Pancreas (tissue), 10 donors: ENCODE results near the gene GPC5. TPM values are rescaled to one million over a fixed set of nuclear protein-coding genes. Genes with fewer than 3 reads are reported as not detected.

Experiments
- ATAC-seq, 4 donors: fragments of 200-7000 bp; cut with Tn5 transposase; one replicate each; pipeline versions ENCODE4 v1.8.0 to v1.9.1; 2020; ENCODE audit warnings: mild to moderate bottlenecking in 4 of 4, moderate library complexity in 4 of 4
- DNase-seq, 6 donors: peaks; one replicate each; pipeline ENCODE4 v3.0.0-alpha.2; 2020
- FAIRE-seq: peaks from 2 replicates; lab custom pipeline; 2012; peaks lifted over from hg19 to GRCh38; lab: Jason Lieb, UNC
- H3K27ac ChIP-seq, 4 donors: fragments of 200-600 bp; sonication (generic); 1 replicate in 3 of 4; 2 replicates in 1 of 4; pipeline versions ENCODE4 v1.5.0 to v1.8.0; 2020
- H3K27me3 ChIP-seq, 4 donors: fragments of 200-600 bp; one replicate each; pipeline ENCODE4 v1.8.0; 2021
- H3K36me3 ChIP-seq, 3 donors: fragments of 200-600 bp; sonication (generic) in 1 of 3; one replicate each; pipeline versions ENCODE4 v1.5.0 to v1.8.0; 2020 to 2021
- H3K4me1 ChIP-seq, 3 donors: fragments of 200-600 bp; one replicate each; pipeline ENCODE4 v1.8.0; 2021
- H3K4me3 ChIP-seq, 4 donors: fragments of 200-600 bp; sonication (generic) in 2 of 4; one replicate each; pipeline versions ENCODE4 v1.5.0 to v1.8.0; 2020 to 2021
- H3K9me3 ChIP-seq, 4 donors: fragments of 200-600 bp; one replicate each; pipeline ENCODE4 v1.8.0; 2021
- CTCF ChIP-seq, 4 donors: fragments of 200-600 bp; sonication (generic) in 3 of 4; IDR thresholded peaks; one replicate each; pipeline versions ENCODE4 v1.5.0 to v1.8.0; 2021; ENCODE audit warnings: antibody characterized with exemption in 4 of 4
- WGBS, 2 donors: extraction: QIAGEN DNeasy Blood & Tissue Kit; methylation state at CpG; one replicate each; pipeline ENCODE4 v1.1.7; 2013; 5-methylcytosine and 5-hydroxymethylcytosine counted together
- intact Hi-C, 3 donors: fragments of 100-400 bp; cut with DNase I; formaldehyde crosslinking; loops; one replicate each; pipeline versions ENCODE4 v1.11.1 to v1.14.2; 2022
- polyA plus RNA-seq, 2 donors: library from polyadenylated mRNA; stranded (reverse); fragments of 200-250 nt; gene quantifications; one replicate each; pipeline ENCODE4 v1.2.3, GENCODE V29; 2013
- total RNA-seq, 6 donors: library from RNA; stranded (reverse); fragmentation: NEBNext Ultra II Directional in 4 of 6; extraction: Animal tissue kit (Norgen Biotek cat#: 25700) in 4 of 6; gene quantifications; one replicate each; pipeline versions ENCODE4 v1.2.1 to v1.2.4, GENCODE V29; 2021 to 2023
- donor health status: healthy with polysubstance abuse.
- donor health status: DM: no; HTN: no; CAD: no; lungs with moderate emphysema.
- donor health status: DM: no; HTN: no; CAD: no.
- donor health status: control.
- donor health status: control.
- donor health status: Bipolar disorder and iron deficiency.
- donor health status: DM: yes; HTN: yes; CAD: no.
- donor health status: DM: no; HTN: no; CAD: no.
- donor health status: DM: no; HTN: no; CAD: no.
- donor health status: DM: yes; HTN: yes; CAD: no.

The GPC5 gene
- total and polyA plus RNA-seq, 8 donors, result 0.12 to 0.35 (median 0.35) TPM; not detected in 5

- 23 to 25% methylated on average over 4 of the region's 4 CpGs for WGBS, 2 donors
- no peaks in the 10 kb centered on the region for H3K4me1 ChIP-seq
- no peaks in the 10 kb centered on the region for H3K27me3 ChIP-seq
- DNase-seq, result no peak
- no peak overlapping the region for H3K4me3 ChIP-seq
- no peak for FAIRE-seq
- H3K9me3 ChIP-seq, result no peaks in the 10 kb centered on the region
- H3K36me3 ChIP-seq, result no peaks in the 10 kb centered on the region
- no peak overlapping the region for H3K27ac ChIP-seq
- peak in 1 of 4 donors; percentile 41 for ATAC-seq
- intact Hi-C loops, result loop anchor here in 1 of 3 donors (10.0 kb wide), 1 partner anchor 348 kb away; no protein-coding TSS in a partner anchor
- TF ChIP-seq CTCF (IDR thresholded peaks at IDR 0.05), result peak; percentile 36 to 63 (median 52)
Measured at GRCh38 chr13:91722267-91722884, 324.0 kb downstream of the GPC5 start.

- no peak overlapping the region for H3K4me3 ChIP-seq
- no peaks in the 10 kb centered on the region for H3K4me1 ChIP-seq
- intact Hi-C loops, result loop anchor here in 1 of 3 donors (10.0 kb wide), 1 partner anchor 350 kb away; no protein-coding TSS in a partner anchor
- no peak for ATAC-seq
- DNase-seq, result no peak
- no peak for TF ChIP-seq CTCF (IDR thresholded peaks at IDR 0.05)
- H3K27me3 ChIP-seq, result no peaks in the 10 kb centered on the region
- no peak for FAIRE-seq
- H3K27ac ChIP-seq, result no peak overlapping the region
- no peaks in the 10 kb centered on the region for H3K36me3 ChIP-seq
- 66 to 83% methylated on average over 3 of the region's 3 CpGs for WGBS, 2 donors
- no peaks in the 10 kb centered on the region for H3K9me3 ChIP-seq
Measured at GRCh38 chr13:91724591-91724990, 326.2 kb downstream of the GPC5 start.

GRCh38 chr13:91725646-91726045, 327.2 kb downstream of the GPC5 start:
- no peak for TF ChIP-seq CTCF (IDR thresholded peaks at IDR 0.05)
- no peaks in the 10 kb centered on the region for H3K36me3 ChIP-seq
- intact Hi-C loops, result loop anchor here in 1 of 3 donors (10.0 kb wide), 1 partner anchor 351 kb away; no protein-coding TSS in a partner anchor
- H3K9me3 ChIP-seq, result no peaks in the 10 kb centered on the region
- no peak overlapping the region for H3K4me3 ChIP-seq
- 36 to 37% methylated on average over 4 of the region's 4 CpGs for WGBS, 2 donors
- no peak overlapping the region for H3K27ac ChIP-seq
- no peaks in the 10 kb centered on the region for H3K4me1 ChIP-seq
- FAIRE-seq (no peak), ATAC-seq (no peak), DNase-seq (no peak)
- no peaks in the 10 kb centered on the region for H3K27me3 ChIP-seq

- Histone ChIP-seq H3K4me1 (no peaks in the 10 kb centered on the region), H3K9me3 (no peaks in the 10 kb centered on the region), H3K27ac (no peak overlapping the region), H3K4me3 (no peak overlapping the region), H3K36me3 (no peaks in the 10 kb centered on the region), H3K27me3 (no peaks in the 10 kb centered on the region)
- no peak for FAIRE-seq
- no peak for DNase-seq
- no peak for ATAC-seq
- intact Hi-C loops, result loop anchor here in 1 of 3 donors (10.0 kb wide), 1 partner anchor 352 kb away; no protein-coding TSS in a partner anchor
- TF ChIP-seq CTCF (IDR thresholded peaks at IDR 0.05), result no peak
- 65 to 72% methylated on average over 6 of the region's 6 CpGs for WGBS, 2 donors
Measured at GRCh38 chr13:91726671-91727070, 328.2 kb downstream of the GPC5 start.

- no peak overlapping the region for H3K27ac ChIP-seq
- FAIRE-seq (no peak), ATAC-seq (no peak), DNase-seq (no peak)
- H3K4me1 ChIP-seq, result no peaks in the 10 kb centered on the region
- TF ChIP-seq CTCF (IDR thresholded peaks at IDR 0.05), result no peak
- H3K9me3 ChIP-seq, result no peaks in the 10 kb centered on the region
- no peaks in the 10 kb centered on the region for H3K36me3 ChIP-seq
- no peaks in the 10 kb centered on the region for H3K27me3 ChIP-seq
- no peak overlapping the region for H3K4me3 ChIP-seq
- intact Hi-C loops, result loop anchor here in 1 of 3 donors (10.0 kb wide), 1 partner anchor 355 kb away; no protein-coding TSS in a partner anchor
- 64 to 82% methylated on average over 1 of the region's 1 CpG for WGBS, 2 donors
Measured at GRCh38 chr13:91729859-91730258, 331.4 kb downstream of the GPC5 start.
